ENCODE data around the gene FCN3.

The FCN3 gene

DNA sequence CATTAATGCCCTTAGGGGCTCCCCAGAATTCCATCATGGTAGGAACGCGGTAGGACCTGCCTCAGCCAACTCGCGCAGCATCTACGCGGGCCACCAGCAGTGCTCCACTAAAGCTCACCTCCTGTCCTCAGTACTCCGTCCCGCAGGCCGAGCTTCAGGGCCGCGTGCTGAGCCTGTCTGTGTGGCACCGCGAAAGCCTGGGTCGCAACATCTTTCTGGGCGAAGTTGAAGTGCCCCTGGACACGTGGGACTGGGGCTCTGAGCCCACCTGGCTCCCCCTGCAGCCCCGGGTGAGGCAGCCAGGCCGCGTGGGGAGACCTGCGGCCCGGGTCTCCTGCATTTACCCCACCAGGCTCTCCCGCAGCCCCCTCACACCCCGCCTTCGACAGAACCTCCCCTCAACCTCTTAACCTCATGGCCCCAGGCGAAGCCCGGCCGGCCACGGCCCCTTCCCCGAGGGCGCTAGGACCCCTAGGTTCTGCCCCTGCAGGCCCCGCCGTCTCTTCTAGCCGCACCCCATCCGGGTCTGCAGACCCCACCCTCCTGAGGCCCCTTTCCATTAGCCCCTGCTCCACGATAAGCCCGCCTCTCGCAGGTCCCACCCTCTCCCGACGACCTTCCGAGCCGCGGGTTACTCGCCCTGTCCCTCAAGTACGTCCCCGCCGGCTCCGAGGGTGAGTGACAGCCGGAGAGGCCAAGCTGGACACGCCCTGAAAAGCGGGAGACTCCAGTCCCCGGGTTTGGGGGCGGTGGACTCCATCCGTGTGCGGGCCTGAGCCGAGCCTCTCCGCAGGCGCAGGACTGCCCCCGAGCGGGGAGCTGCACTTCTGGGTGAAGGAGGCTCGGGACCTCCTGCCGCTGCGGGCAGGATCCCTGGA is 23.7 kb downstream of the FCN3 start:
- ChIA-PET CTCF (interaction anchor here (0.6 kb wide), 1 partner anchor 252 kb away, joined by 3 read pairs; no protein-coding TSS in a partner anchor), POLR2A (ENCODE audit: low non-redundant PET) (interaction anchor here (0.7 kb wide), 1 partner anchor 9 kb away, joined by 3 read pairs; no protein-coding TSS in a partner anchor)
- peak overlapping the region; percentile 98 for H3K27ac ChIP-seq
- TF ChIP-seq, protein P1, sequence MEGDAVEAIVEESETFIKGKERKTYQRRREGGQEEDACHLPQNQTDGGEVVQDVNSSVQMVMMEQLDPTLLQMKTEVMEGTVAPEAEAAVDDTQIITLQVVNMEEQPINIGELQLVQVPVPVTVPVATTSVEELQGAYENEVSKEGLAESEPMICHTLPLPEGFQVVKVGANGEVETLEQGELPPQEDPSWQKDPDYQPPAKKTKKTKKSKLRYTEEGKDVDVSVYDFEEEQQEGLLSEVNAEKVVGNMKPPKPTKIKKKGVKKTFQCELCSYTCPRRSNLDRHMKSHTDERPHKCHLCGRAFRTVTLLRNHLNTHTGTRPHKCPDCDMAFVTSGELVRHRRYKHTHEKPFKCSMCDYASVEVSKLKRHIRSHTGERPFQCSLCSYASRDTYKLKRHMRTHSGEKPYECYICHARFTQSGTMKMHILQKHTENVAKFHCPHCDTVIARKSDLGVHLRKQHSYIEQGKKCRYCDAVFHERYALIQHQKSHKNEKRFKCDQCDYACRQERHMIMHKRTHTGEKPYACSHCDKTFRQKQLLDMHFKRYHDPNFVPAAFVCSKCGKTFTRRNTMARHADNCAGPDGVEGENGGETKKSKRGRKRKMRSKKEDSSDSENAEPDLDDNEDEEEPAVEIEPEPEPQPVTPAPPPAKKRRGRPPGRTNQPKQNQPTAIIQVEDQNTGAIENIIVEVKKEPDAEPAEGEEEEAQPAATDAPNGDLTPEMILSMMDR (conservative IDR thresholded peaks at IDR 0.05; ENCODE audit: low read depth) = no peak
- no peak for DNase-seq (ENCODE audit: low spot score)

DNA sequence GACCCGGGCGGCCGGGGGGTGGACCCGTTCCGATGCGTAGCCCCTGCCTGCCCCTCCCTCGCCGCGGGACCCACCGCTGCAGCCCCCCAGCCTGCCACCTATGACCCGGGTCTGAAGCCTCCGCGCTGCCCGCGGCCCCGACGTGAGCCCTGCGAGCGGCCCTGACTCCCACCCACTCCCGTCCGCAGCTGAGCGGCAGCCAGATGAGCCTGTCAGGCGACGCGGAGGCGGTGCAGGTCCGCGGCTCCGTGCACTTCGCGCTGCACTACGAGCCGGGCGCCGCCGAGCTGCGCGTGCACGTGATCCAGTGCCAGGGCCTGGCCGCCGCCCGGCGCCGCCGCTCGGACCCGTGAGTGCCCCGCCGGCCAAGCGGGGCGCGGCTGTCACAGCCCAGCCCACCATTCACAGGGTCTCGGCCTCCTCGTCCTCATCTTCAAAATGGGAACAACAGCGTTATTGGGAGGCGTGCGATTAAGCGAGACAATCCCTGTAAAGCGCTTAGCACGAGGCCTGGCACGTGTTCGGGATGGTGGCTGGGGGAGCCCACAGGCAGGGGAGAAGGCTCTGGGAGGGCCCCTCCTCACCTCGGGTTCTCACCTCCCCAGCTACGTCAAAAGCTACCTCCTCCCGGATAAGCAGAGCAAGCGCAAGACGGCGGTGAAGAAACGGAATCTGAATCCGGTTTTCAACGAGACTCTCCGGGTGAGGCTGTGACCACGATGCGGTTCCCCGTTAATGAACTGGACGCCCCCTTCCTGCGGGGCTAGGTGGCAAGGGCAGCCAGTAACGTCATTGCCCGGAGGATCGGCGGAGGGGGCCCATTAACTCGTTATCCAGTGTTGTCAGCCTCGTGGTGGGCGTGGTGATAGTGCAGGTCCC is 24.6 kb downstream of the FCN3 start:
- CTCF ChIA-PET = interaction anchor here (0.6 to 1.0 kb wide), 5 partner anchors 16 to 251 kb away, joined by 3 to 4 read pairs (median 3); partner anchors contain the start of gene MAP3K6
- DNase-seq (ENCODE audit: low spot score) = no peak

DNA sequence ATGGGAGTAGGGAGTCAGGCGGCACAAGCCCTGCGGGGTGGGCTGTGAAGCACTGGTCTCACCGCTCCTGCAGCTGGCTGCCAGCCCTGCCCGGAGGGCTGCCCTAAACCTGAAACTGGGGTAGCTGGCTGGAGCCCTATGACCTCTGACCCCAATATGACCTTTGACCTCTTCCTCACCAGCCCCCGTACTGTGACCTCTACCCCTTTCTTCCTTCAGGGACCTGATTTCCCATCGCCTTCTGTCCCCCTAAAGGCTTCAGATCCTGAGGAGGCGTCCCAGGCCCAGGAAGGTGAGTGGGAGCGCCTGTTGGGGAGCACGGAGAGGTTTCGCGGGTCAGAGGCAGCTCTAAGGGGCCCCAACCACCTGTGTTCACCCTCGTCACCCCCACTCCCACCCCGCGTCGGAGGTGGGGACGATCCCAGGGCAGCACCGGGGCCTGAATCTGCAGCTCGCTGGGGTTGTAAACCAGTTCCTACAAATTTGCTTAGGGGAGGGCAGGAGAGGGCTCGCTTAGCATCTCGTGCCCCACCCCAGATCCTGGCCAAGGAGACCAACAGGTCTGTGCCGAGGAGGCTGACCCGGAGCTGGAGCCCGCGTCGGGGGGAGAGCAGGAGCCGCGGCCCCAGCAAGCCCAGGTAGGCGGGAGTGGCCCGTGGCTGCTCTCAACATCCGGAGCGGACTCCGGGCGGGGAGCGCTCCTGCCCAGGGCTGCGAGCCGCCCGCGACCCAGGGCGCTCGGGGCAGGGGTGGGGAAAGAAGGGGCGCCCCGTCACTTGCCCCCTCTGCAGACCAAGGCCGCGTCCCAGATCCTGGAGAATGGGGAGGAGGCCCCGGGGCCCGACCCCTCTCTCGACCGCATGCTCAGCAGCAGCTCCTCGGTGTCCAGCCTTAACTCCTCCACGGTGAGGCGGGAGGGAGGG is 25.5 kb downstream of the FCN3 start:
- TF ChIP-seq, protein P1 (conservative IDR thresholded peaks at IDR 0.05; ENCODE audit: low read depth) = no peak
- peak overlapping the region; percentile 98 for H3K27ac ChIP-seq
- ChIA-PET CTCF (interaction anchor here (0.6 to 1.0 kb wide), 5 partner anchors 8 to 23 kb away, joined by 3 to 7 read pairs (median 3); partner anchors contain the start of gene MAP3K6), POLR2A (ENCODE audit: low non-redundant PET) (interaction anchor here (0.7 kb wide), 1 partner anchor 11 kb away, joined by 4 read pairs; no protein-coding TSS in a partner anchor)
- peak; percentile 42 for DNase-seq (ENCODE audit: low spot score)

More for the DNA sequence above, 24.6 kb downstream of the FCN3 start:
- peak overlapping the region; percentile 98 for H3K27ac ChIP-seq
- TF ChIP-seq, protein P1 (conservative IDR thresholded peaks at IDR 0.05; ENCODE audit: low read depth) = no peak
- POLR2A ChIA-PET (ENCODE audit: low non-redundant PET) = interaction anchor here (0.7 kb wide), 2 partner anchors 8 to 10 kb away, joined by 3 to 4 read pairs; no protein-coding TSS in a partner anchor

DNA sequence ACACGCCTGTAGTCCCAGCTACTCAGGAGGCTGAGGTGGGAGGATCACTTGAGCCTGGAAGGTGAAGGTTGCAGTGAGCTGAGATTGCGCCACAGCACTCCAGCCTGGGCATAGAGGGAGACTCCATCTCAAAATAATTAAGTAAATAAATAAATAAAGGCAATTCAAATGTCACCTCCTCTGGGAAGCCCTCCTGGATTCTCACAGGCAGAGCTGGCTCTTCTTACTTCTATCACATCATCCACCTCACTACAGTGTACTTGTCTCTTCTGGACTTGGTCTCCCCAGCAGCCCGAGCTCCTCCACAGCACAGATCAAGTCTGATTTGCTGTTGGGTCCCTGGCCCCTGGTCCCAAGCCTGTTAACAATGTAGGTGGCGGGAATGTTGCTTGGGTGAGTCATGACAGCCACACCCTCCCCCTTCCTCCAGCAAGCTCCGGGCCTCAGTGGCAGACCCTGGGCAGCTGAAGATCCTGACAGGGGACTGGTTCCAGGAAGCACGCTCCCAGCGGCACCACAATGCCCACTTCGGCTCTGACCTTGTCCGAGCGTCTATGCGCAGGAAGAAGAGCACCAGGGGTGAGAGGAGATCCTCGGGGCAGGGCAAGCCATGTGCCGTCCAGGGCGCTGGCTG is 27.5 kb downstream of the FCN3 start:
- H3K27ac ChIP-seq = peak overlapping the region; percentile 98
- CTCF ChIA-PET = interaction anchor here (0.7 to 1.0 kb wide), 2 partner anchors 10 to 264 kb away, joined by 4 read pairs; no protein-coding TSS in a partner anchor
- POLR2A ChIA-PET (ENCODE audit: low non-redundant PET) = no interaction called here
- TF ChIP-seq, protein P1 (conservative IDR thresholded peaks at IDR 0.05; ENCODE audit: low read depth) = no peak
- no peak for DNase-seq (ENCODE audit: low spot score)

DNA sequence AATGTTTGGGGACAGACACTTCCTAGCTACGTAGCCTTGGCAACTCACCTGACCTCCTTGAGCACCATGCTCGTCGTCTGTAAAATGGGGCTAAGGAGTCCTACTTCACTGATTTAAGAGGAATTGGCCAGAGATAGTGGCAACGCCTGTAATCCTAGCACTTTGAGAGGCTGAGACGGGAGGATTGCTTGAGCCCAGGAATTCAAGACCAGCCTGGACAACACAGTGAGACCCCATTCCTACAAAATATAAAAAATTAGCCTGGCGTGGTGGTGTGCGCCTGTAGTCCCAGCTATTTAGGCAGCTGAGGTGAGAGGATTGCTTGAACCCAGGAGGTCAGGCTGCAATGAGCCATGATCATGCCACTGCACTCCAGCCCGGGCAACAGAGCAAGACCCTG is 28.3 kb downstream of the FCN3 start:
- CTCF ChIA-PET = interaction anchor here (0.7 to 1.6 kb wide), 3 partner anchors 11 to 265 kb away, joined by 4 to 14 read pairs (median 5); partner anchors contain the start of gene MAP3K6
- POLR2A ChIA-PET (ENCODE audit: low non-redundant PET) = no interaction called here
- H3K27ac ChIP-seq = peak overlapping the region; percentile 98
- TF ChIP-seq, protein P1 (conservative IDR thresholded peaks at IDR 0.05; ENCODE audit: low read depth) = no peak
- DNase-seq (ENCODE audit: low spot score) = no peak

Data from RWPE1 (cell line).